ENCODE measurements around the gene NGEF. TPM values are rescaled to one million over a fixed set of nuclear protein-coding genes. Genes with fewer than 3 reads are reported as not detected.

The NGEF gene
- total and polyA plus RNA-seq, 4 donors: 15.4 to 46.3 (median 29.2) TPM

DNA sequence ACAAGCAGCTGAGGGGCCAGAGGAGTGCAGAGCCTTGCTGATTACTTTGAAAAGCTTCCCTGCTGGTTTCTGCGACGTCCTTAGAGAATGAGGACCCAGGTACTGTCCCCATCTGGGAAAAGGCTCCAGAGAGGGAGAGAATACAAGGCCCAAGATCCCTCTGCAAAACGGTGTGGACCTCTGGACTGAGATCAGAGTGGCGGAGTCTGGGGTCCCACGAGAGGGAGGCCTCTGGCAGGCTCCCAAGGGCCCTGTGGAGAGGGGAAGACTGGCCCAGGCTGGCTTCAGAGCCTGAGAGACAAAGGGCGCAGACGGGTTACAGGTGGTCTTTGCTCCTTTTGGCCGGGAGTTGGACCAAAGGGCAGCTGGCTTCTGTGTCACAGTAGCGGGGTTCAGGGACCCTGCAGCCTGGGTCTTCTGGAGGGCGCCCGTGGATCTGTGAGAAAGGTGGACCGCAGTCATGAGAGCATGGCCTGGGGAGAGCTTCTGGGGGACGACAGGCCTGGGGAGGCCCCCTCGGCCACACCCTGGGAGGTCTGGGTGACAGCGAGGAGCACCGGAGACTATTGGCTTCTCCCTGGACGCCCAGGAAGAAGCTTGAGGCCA lies 142.2 kb downstream of the NGEF start:
- no peak for DNase-seq (ENCODE audit: low read depth in 4 of 6, low spot score in 6 of 6)
- no peaks in the 10 kb centered on the region for H3K27me3 ChIP-seq (ENCODE audit: control insufficient read depth, insufficient read depth, low read length)
- H3K27ac ChIP-seq (ENCODE audit: low read depth, low read length): no peak overlapping the region
- peaks cover 39% of the 10 kb centered on the region for H3K36me3 ChIP-seq (ENCODE audit: control insufficient read depth, insufficient read depth, low read length)
- no peaks in the 10 kb centered on the region for H3K9me3 ChIP-seq (ENCODE audit: control insufficient read depth, insufficient read depth, low read length)
- no peak overlapping the region for H3K4me3 ChIP-seq (ENCODE audit: low read depth, low read length)
- 78% methylated on average over 17 of the region's 17 CpGs for WGBS (ENCODE audit: insufficient coverage)
- H3K4me1 ChIP-seq (ENCODE audit: control insufficient read depth, insufficient read depth, low read length): peaks cover 53% of the 10 kb centered on the region

DNA sequence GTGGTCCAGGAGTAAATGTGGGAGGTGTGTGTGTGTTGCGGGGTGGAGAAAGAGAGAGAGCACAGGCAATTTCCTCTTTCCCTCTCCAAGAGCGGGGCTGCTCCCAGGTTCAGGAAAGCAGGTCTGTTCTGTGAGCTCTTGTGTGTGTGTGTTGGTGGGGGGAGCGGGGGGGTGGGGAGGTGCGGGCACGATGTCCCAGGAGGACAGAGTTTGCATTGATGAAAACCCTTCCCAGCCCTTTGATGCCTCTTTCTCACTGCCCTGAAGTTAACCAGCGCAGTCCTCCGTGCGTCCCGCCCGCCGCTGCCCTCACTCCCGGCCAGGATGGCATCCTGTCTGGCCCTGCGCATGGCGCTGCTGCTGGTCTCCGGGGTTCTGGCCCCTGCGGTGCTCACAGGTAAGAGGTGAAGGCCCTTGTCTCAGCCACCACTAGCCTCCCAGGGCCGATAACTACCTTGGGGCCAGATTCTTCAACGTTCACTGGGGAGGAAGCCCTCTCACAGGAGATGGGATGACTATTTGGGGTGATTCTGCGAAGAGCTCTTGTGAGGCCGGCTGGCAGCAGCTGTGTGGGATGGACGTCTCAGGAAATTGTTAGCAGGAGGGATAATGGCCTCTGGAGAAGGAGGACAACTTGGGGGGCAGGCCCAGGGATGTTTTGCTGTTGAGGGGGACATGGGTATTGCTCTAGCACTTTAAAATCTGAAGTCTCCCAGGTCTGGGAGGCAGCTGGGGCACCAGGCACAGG lies 142.9 kb downstream of the NGEF start, which contains the start of gene SNORC:
Gene SNORC (plus strand): TSS at position 247 of the 748 bp plus-strand sequence. CDS start 78 bp downstream, at position 325.
- peaks cover 39% of the 10 kb centered on the region for H3K36me3 ChIP-seq (ENCODE audit: control insufficient read depth, insufficient read depth, low read length)
- peaks cover 46% of the 10 kb centered on the region for H3K4me1 ChIP-seq (ENCODE audit: control insufficient read depth, insufficient read depth, low read length)
- no peak for DNase-seq (ENCODE audit: low read depth in 4 of 6, low spot score in 6 of 6)
- 94% methylated on average over 14 of the region's 21 CpGs for WGBS (ENCODE audit: insufficient coverage)
- no peak within 1 kb of the TSS for H3K27ac ChIP-seq (ENCODE audit: low read depth, low read length)
- no peaks in the 10 kb centered on the region for H3K9me3 ChIP-seq (ENCODE audit: control insufficient read depth, insufficient read depth, low read length)
- H3K4me3 ChIP-seq (ENCODE audit: low read depth, low read length): no peak within 1 kb of the TSS
- no peaks in the 10 kb centered on the region for H3K27me3 ChIP-seq (ENCODE audit: control insufficient read depth, insufficient read depth, low read length)

- Histone ChIP-seq H3K36me3 (ENCODE audit: control insufficient read depth, insufficient read depth, low read length) (peaks cover 34% of the 10 kb centered on the region), H3K4me3 (ENCODE audit: low read depth, low read length) (no peak overlapping the region), H3K9me3 (ENCODE audit: control insufficient read depth, insufficient read depth, low read length) (no peaks in the 10 kb centered on the region), H3K27ac (ENCODE audit: low read depth, low read length) (no peak overlapping the region), H3K27me3 (ENCODE audit: control insufficient read depth, insufficient read depth, low read length) (no peaks in the 10 kb centered on the region), H3K4me1 (ENCODE audit: control insufficient read depth, insufficient read depth, low read length) (peaks cover 40% of the 10 kb centered on the region)
- WGBS (ENCODE audit: insufficient coverage): 67% methylated on average over 15 of the region's 15 CpGs
- DNase-seq (ENCODE audit: low read depth in 4 of 6, low spot score in 6 of 6): no peak
These were observed 143.7 kb downstream of the NGEF start for GRCh38 chr2:232869138-232870017.

- H3K36me3 ChIP-seq (ENCODE audit: control insufficient read depth, insufficient read depth, low read length): peaks cover 11% of the 10 kb centered on the region
- WGBS (ENCODE audit: insufficient coverage): no CpG with 5 or more reads among the region's 4 CpGs
These were observed 147.0 kb downstream of the NGEF start for GRCh38 chr2:232866104-232866503.

DNA sequence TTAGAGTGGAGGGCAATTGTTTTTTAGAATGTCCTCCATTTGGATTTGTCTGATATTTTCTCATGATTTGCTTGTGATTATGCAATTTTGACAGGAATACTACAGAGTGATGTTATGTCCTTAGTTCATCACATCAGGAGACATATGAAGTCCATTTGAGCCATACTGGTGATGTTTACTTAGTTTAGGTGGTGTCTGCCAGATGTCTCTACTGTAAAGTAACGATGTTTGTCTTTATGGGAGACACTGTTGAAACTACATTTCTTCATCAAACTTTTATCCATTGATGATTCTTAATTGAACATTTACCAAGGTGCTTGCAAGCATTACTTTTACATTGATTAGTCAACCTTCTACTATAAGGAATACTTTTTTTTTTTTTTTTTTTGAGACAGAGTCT lies 147.9 kb downstream of the NGEF start:
- peaks cover 4% of the 10 kb centered on the region for H3K4me1 ChIP-seq (ENCODE audit: control insufficient read depth, insufficient read depth, low read length)

More at GRCh38 chr2:232866104-232866503, 147.0 kb downstream of the NGEF start:
- Histone ChIP-seq H3K9me3 (ENCODE audit: control insufficient read depth, insufficient read depth, low read length) (no peaks in the 10 kb centered on the region), H3K4me1 (ENCODE audit: control insufficient read depth, insufficient read depth, low read length) (peaks cover 11% of the 10 kb centered on the region), H3K27ac (ENCODE audit: low read depth, low read length) (no peak overlapping the region), H3K4me3 (ENCODE audit: low read depth, low read length) (no peak overlapping the region), H3K27me3 (ENCODE audit: control insufficient read depth, insufficient read depth, low read length) (no peaks in the 10 kb centered on the region)
- DNase-seq (ENCODE audit: low read depth in 4 of 6, low spot score in 6 of 6): no peak

GRCh38 chr2:232863996-232864395 lies 149.1 kb downstream of the NGEF start:
- peaks cover 9% of the 10 kb centered on the region for H3K36me3 ChIP-seq (ENCODE audit: control insufficient read depth, insufficient read depth, low read length)
- no peaks in the 10 kb centered on the region for H3K9me3 ChIP-seq (ENCODE audit: control insufficient read depth, insufficient read depth, low read length)
- DNase-seq (ENCODE audit: low read depth in 4 of 6, low spot score in 6 of 6): no peak
- H3K4me1 ChIP-seq (ENCODE audit: control insufficient read depth, insufficient read depth, low read length): no peaks in the 10 kb centered on the region
- no peaks in the 10 kb centered on the region for H3K27me3 ChIP-seq (ENCODE audit: control insufficient read depth, insufficient read depth, low read length)
- no peak overlapping the region for H3K27ac ChIP-seq (ENCODE audit: low read depth, low read length)
- 89% methylated on average over 1 of the region's 2 CpGs for WGBS (ENCODE audit: insufficient coverage)
- no peak overlapping the region for H3K4me3 ChIP-seq (ENCODE audit: low read depth, low read length)

More for the DNA sequence above, 147.9 kb downstream of the NGEF start:
- no CpG with 5 or more reads among the region's 1 CpG for WGBS (ENCODE audit: insufficient coverage)
- DNase-seq (ENCODE audit: low read depth in 4 of 6, low spot score in 6 of 6): no peak
- Histone ChIP-seq H3K27me3 (ENCODE audit: control insufficient read depth, insufficient read depth, low read length) (no peaks in the 10 kb centered on the region), H3K36me3 (ENCODE audit: control insufficient read depth, insufficient read depth, low read length) (peaks cover 4% of the 10 kb centered on the region), H3K9me3 (ENCODE audit: control insufficient read depth, insufficient read depth, low read length) (no peaks in the 10 kb centered on the region), H3K4me3 (ENCODE audit: low read depth, low read length) (no peak overlapping the region), H3K27ac (ENCODE audit: low read depth, low read length) (no peak overlapping the region)

DNA sequence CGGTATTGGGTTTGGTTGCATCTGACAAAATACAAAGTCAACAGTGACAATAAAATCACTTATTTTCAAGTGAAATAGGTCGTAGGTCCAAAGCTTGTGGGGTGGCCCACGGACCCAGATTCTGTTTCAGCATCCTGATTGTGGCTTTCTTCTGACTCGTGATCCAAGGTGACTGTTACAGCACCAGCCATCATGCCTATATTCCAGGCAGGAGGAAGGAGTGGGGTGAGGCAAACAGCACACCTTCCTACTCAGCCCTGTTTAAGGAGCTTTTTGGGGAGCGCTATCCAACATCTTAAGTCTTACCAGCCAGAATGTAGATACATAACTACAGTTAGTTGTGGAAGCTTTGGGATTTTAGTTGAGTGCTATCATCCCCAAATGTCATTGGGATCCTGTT lies 151.7 kb downstream of the NGEF start:
- H3K27me3 ChIP-seq (ENCODE audit: control insufficient read depth, insufficient read depth, low read length): no peaks in the 10 kb centered on the region
- peaks cover 28% of the 10 kb centered on the region for H3K36me3 ChIP-seq (ENCODE audit: control insufficient read depth, insufficient read depth, low read length)
- no peak overlapping the region for H3K4me3 ChIP-seq (ENCODE audit: low read depth, low read length)
- no peaks in the 10 kb centered on the region for H3K9me3 ChIP-seq (ENCODE audit: control insufficient read depth, insufficient read depth, low read length)
- no peak overlapping the region for H3K27ac ChIP-seq (ENCODE audit: low read depth, low read length)
- 96% methylated on average over 3 of the region's 5 CpGs for WGBS (ENCODE audit: insufficient coverage)
- DNase-seq (ENCODE audit: low read depth in 4 of 6, low spot score in 6 of 6): no peak
- H3K4me1 ChIP-seq (ENCODE audit: control insufficient read depth, insufficient read depth, low read length): no peaks in the 10 kb centered on the region

GRCh38 chr2:232860593-232861241 lies 152.3 kb downstream of the NGEF start:
- Histone ChIP-seq H3K36me3 (ENCODE audit: control insufficient read depth, insufficient read depth, low read length) (peaks cover 35% of the 10 kb centered on the region), H3K27ac (ENCODE audit: low read depth, low read length) (no peak overlapping the region), H3K4me3 (ENCODE audit: low read depth, low read length) (no peak overlapping the region), H3K9me3 (ENCODE audit: control insufficient read depth, insufficient read depth, low read length) (no peaks in the 10 kb centered on the region), H3K4me1 (ENCODE audit: control insufficient read depth, insufficient read depth, low read length) (no peaks in the 10 kb centered on the region), H3K27me3 (ENCODE audit: control insufficient read depth, insufficient read depth, low read length) (no peaks in the 10 kb centered on the region)
- DNase-seq (ENCODE audit: low read depth in 4 of 6, low spot score in 6 of 6): no peak
- WGBS (ENCODE audit: insufficient coverage): 93% methylated on average over 8 of the region's 9 CpGs

GRCh38 chr2:232859385-232859916 lies 153.6 kb downstream of the NGEF start:
- Histone ChIP-seq H3K4me1 (ENCODE audit: control insufficient read depth, insufficient read depth, low read length) (no peaks in the 10 kb centered on the region), H3K4me3 (ENCODE audit: low read depth, low read length) (no peak overlapping the region), H3K36me3 (ENCODE audit: control insufficient read depth, insufficient read depth, low read length) (peaks cover 36% of the 10 kb centered on the region), H3K9me3 (ENCODE audit: control insufficient read depth, insufficient read depth, low read length) (no peaks in the 10 kb centered on the region), H3K27me3 (ENCODE audit: control insufficient read depth, insufficient read depth, low read length) (no peaks in the 10 kb centered on the region), H3K27ac (ENCODE audit: low read depth, low read length) (no peak overlapping the region)
- DNase-seq (ENCODE audit: low read depth in 4 of 6, low spot score in 6 of 6): no peak
- 93% methylated on average over 4 of the region's 4 CpGs for WGBS (ENCODE audit: insufficient coverage)

Measured in spinal cord (tissue), 10 donors.